Activated B cell treated with CpG ODN at 0.5 μM for 24 hours (primary cell): ENCODE measurements around the gene PTH1R. TPM values are rescaled to one million over a fixed set of nuclear protein-coding genes. Genes with fewer than 3 reads are reported as not detected.

ENCODE experiments used
- ATAC-seq: fragments of 200-7000 bp; cut with Tn5 transposase; one replicate; pipeline ENCODE4 v1.10.0; 2021; ENCODE audit warnings: low read depth, mild to moderate bottlenecking, moderate library complexity
- CTCF ChIA-PET: fragments of 350-600 bp; sonication (Branson Sonifier 250); formaldehyde crosslinking; loops from one replicate; lab custom pipeline; 2021; ENCODE audit warnings: antibody characterized with exemption; lab: Charles Lee
- POLR2A ChIA-PET: fragments of 350-600 bp; sonication (Branson Sonifier 250); formaldehyde crosslinking; loops from one replicate; lab custom pipeline; 2021; ENCODE audit warnings: antibody characterized with exemption; lab: Charles Lee
- DNase-seq: peaks from one replicate; pipeline ENCODE4 v3.0.0; 2022
- H3K27ac Mint-ChIP-seq: one replicate; pipeline ENCODE4 v1.8.0; 2020; ENCODE audit warnings: mixed read lengths
- H3K27me3 Mint-ChIP-seq: one replicate; pipeline ENCODE4 v1.8.0; 2021; ENCODE audit warnings: mixed read lengths
- H3K36me3 Mint-ChIP-seq: one replicate; pipeline ENCODE4 v1.8.0; 2021; ENCODE audit warnings: low read depth, mixed read lengths
- H3K4me1 Mint-ChIP-seq: one replicate; pipeline ENCODE4 v1.8.0; 2021; ENCODE audit warnings: mixed read lengths
- H3K4me3 Mint-ChIP-seq: one replicate; pipeline ENCODE4 v1.8.0; 2020; ENCODE audit warnings: mild to moderate bottlenecking, mixed read lengths
- H3K9me3 Mint-ChIP-seq: one replicate; pipeline ENCODE4 v1.8.0; 2020; ENCODE audit warnings: mixed read lengths
- intact Hi-C: fragments of 100-400 bp; cut with micrococcal nuclease; formaldehyde crosslinking; loops from one replicate; pipeline ENCODE4 v1.15.1; 2024
- total RNA-seq: library from RNA; stranded (reverse); gene quantifications from 2 replicates; pipeline ENCODE4 v1.2.3, GENCODE V29; 2022
- TF ChIP-seq, protein P1 (sequence below): fragments of 200-600 bp; IDR thresholded peaks from one replicate; pipeline ENCODE4 v1.8.0; 2022; ENCODE audit warnings: antibody characterized with exemption, mild to moderate bottlenecking

PTH1R gene
- total RNA-seq, 1 donor from 2014 or later, result not detected

GRCh38 chr3:46926447-46926846, 48.9 kb downstream of the PTH1R start:
- Mint-ChIP-seq H3K9me3 (peaks cover 4% of the 10 kb centered on the region), H3K4me3 (peak overlapping the region; percentile 80), H3K36me3 (peaks cover 53% of the 10 kb centered on the region), H3K27ac (peak overlapping the region; percentile 93), H3K27me3 (no peaks in the 10 kb centered on the region), H3K4me1 (peaks cover 85% of the 10 kb centered on the region)
- intact Hi-C loops, result loop anchor here (5.0 kb wide), 2 partner anchors 236 to 356 kb away; partner anchors contain the start of genes KIF9, KLHL18 and SETD2
- DNase-seq (no peak), ATAC-seq (no peak)
- TF ChIP-seq, protein P1, sequence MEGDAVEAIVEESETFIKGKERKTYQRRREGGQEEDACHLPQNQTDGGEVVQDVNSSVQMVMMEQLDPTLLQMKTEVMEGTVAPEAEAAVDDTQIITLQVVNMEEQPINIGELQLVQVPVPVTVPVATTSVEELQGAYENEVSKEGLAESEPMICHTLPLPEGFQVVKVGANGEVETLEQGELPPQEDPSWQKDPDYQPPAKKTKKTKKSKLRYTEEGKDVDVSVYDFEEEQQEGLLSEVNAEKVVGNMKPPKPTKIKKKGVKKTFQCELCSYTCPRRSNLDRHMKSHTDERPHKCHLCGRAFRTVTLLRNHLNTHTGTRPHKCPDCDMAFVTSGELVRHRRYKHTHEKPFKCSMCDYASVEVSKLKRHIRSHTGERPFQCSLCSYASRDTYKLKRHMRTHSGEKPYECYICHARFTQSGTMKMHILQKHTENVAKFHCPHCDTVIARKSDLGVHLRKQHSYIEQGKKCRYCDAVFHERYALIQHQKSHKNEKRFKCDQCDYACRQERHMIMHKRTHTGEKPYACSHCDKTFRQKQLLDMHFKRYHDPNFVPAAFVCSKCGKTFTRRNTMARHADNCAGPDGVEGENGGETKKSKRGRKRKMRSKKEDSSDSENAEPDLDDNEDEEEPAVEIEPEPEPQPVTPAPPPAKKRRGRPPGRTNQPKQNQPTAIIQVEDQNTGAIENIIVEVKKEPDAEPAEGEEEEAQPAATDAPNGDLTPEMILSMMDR, result no peak
- ChIA-PET CTCF (interaction anchor here (1.0 to 1.5 kb wide), 5 partner anchors 17 to 72 kb away, joined by 3 to 11 read pairs (median 4); no protein-coding TSS in a partner anchor), POLR2A (interaction anchor here (0.7 to 15.6 kb wide), 8 partner anchors 13 to 78 kb away, joined by 3 to 189 read pairs (median 6); partner anchors contain the start of genes CCDC12 and NBEAL2)

- peak overlapping the region; percentile 80 for H3K4me3 Mint-ChIP-seq
- H3K4me1 Mint-ChIP-seq, result peaks cover 91% of the 10 kb centered on the region
- TF ChIP-seq, protein P1, result no peak
- H3K27ac Mint-ChIP-seq, result peak overlapping the region; percentile 93
- ATAC-seq (peak; percentile 62), DNase-seq (peak; percentile 60)
- ChIA-PET POLR2A (interaction anchor here (0.7 to 15.6 kb wide), 10 partner anchors 12 to 77 kb away, joined by 3 to 189 read pairs (median 4); partner anchors contain the start of genes CCDC12 and NBEAL2), CTCF (interaction anchor here (1.0 to 1.5 kb wide), 5 partner anchors 18 to 71 kb away, joined by 3 to 11 read pairs (median 4); no protein-coding TSS in a partner anchor)
- peaks cover 4% of the 10 kb centered on the region for H3K9me3 Mint-ChIP-seq
- H3K27me3 Mint-ChIP-seq, result no peaks in the 10 kb centered on the region
- intact Hi-C loops, result loop anchor here (1.0 to 5.0 kb wide), 6 partner anchors 26 to 355 kb away; partner anchors contain the start of genes KIF9, KLHL18, NBEAL2 and SETD2
- H3K36me3 Mint-ChIP-seq, result peaks cover 48% of the 10 kb centered on the region
Measured at GRCh38 chr3:46926871-46927717, 49.6 kb downstream of the PTH1R start.

DNA sequence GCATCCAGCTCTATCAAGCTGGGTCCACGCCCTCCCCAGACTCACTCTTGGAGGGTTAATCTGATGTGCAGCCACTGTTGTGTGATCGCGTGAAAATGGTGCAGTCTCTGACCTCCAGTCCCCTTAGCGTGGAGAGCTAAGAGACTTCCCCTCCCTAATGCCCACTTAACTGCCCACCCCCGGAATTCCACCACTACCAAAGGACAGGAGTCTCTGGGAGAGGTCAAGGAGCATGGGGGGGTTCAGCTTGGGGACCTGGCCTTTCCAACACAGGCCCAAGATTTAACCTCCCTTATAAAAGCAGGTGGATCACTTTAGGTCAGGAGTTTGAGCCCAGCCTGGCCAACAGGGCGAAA, 50.2 kb downstream of the PTH1R start:
- Mint-ChIP-seq H3K27ac (peak overlapping the region; percentile 93), H3K36me3 (peaks cover 42% of the 10 kb centered on the region), H3K27me3 (no peaks in the 10 kb centered on the region), H3K4me1 (peaks cover 96% of the 10 kb centered on the region), H3K4me3 (peak overlapping the region; percentile 80), H3K9me3 (peaks cover 4% of the 10 kb centered on the region)
- intact Hi-C loops, result loop anchor here (1.0 to 5.0 kb wide), 7 partner anchors 26 to 397 kb away; partner anchors contain the start of genes KIF9, KLHL18, NBEAL2 and SETD2
- ChIA-PET POLR2A (interaction anchor here (0.7 to 15.6 kb wide), 9 partner anchors 11 to 76 kb away, joined by 3 to 189 read pairs (median 5); partner anchors contain the start of genes CCDC12 and NBEAL2), CTCF (interaction anchor here (1.5 kb wide), 2 partner anchors 31 to 71 kb away, joined by 3 to 11 read pairs; no protein-coding TSS in a partner anchor)
- ATAC-seq, result peak; percentile 11
- DNase-seq, result no peak
- TF ChIP-seq, protein P1, result no peak

DNA sequence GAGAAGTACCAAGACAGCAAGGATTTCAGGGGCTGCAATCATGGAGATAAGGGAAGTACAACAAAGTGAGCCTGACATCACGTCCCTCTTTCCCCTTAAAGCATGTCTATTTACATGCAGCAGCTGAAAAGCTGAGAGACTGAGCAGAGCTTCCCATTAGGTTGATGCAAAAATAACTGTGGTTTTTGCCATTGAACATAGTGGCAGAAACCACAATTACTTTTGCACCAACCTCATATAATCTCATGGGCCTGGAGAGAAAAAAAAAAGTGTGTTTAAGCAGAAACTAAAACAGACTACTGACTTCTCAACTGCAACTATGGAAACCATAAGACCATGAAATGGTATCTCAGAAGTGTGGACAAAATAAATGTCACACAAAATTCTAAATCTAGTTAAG, 50.8 kb downstream of the PTH1R start:
- peak overlapping the region; percentile 93 for H3K27ac Mint-ChIP-seq
- intact Hi-C loops, result loop anchor here (2.0 to 5.0 kb wide), 3 partner anchors 234 to 397 kb away; partner anchors contain the start of genes KIF9, KLHL18 and SETD2
- DNase-seq (no peak), ATAC-seq (peak; percentile 12)
- ChIA-PET POLR2A (interaction anchor here (0.7 to 15.6 kb wide), 6 partner anchors 11 to 65 kb away, joined by 3 to 189 read pairs (median 6); partner anchors contain the start of genes CCDC12 and NBEAL2), CTCF (interaction anchor here (1.5 to 3.1 kb wide), 2 partner anchors 70 kb away, joined by 11 to 13 read pairs; no protein-coding TSS in a partner anchor)
- TF ChIP-seq, protein P1, result no peak
- peaks cover 96% of the 10 kb centered on the region for H3K4me1 Mint-ChIP-seq
- peaks cover 36% of the 10 kb centered on the region for H3K36me3 Mint-ChIP-seq
- no peaks in the 10 kb centered on the region for H3K27me3 Mint-ChIP-seq
- peaks cover 4% of the 10 kb centered on the region for H3K9me3 Mint-ChIP-seq
- peak overlapping the region; percentile 60 for H3K4me3 Mint-ChIP-seq
